NCI-H1930 (cell line): Measurements from ENCODE around the gene SMAD2.

Experiments
- DNase-seq, 2 experiments: peaks; one replicate each; lab custom pipeline; 2025; lab: John Stamatoyannopoulos, UW

The SMAD2 gene

DNA sequence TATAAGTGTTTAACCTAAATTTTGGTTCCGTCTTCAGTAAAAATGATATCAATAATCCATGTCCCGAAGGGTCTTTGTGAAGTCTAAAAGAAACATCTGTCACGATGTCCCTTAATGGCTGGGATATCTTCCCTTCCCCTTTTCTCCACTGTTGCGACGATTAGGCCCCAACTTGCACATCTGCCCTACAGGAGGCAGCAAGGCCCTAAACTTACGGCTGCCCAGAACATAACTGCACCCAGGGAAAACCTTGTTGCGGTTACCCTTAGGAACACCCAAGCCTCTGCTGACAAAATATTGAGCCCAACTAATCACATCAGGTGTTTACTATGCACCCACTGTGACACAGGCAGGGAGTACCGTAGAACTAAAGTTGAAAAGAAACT lies 1.3 kb upstream of the SMAD2 start:
- DNase-seq = no peak

DNA sequence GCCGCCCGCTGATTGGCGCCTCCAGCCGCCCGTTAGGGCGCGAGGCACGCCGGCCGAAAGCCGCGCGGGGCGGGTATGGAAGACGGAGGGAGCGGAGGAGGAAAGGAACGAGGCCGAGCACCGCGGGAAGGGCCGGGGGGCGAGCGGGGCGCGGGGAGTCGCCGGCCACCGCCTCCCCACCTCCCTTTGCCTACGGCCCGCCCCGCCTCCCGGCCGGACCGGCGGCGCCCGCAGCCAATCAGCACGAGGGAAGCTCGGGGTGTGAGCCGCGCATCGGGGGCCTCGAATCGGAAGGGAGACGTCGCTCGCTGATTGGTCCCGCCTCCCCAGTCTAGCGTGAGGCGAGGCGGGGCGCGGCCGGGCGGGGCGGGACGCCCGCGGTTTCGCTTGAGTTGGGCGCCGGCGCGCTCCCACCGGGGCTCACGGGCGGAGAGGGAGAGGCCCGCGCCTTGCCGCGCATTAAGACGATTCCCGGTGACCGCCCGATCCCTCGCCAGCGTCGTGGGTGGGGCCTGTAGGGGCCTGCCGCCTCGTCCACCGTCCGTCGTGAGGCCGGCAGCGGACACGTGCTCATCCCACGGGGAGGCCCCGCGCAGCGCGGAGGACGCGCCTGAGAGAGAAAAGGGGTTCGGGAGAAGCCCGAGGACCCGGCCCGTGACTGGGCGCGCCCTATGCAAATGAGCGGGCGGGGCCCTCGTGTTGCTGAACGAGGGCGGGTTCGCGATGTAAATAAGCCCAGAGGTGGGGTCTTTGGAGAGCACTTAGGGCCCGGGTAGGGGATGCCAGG lies 665 bp upstream of the SMAD2 start:
- DNase-seq = peak; percentile 96 to 99

DNA sequence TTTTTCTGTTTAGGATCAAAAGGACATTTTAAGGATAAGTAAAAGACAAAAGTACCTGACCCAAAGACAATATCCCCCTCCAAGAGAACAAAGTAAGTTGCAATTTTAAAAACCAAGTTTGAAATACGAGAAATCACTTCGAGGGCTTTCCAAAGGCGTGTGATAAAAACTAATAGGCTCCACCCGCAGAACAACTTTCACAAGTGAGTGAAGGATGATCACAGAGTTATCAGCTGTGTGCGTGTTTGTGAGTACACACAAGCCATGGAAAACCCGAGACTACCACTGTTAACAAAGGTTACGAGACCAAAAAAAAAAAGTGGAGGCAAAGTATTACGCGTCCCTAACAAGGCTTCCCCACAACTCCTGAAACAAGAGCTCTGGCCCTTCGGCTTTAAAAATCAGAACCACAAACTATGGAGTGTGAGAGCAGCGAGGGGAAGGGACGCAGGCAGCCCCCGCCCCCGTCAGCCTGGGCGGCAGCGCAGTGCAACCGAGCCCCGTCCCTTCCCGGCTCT lies 719 bp downstream of the SMAD2 start:
- DNase-seq = no peak

DNA sequence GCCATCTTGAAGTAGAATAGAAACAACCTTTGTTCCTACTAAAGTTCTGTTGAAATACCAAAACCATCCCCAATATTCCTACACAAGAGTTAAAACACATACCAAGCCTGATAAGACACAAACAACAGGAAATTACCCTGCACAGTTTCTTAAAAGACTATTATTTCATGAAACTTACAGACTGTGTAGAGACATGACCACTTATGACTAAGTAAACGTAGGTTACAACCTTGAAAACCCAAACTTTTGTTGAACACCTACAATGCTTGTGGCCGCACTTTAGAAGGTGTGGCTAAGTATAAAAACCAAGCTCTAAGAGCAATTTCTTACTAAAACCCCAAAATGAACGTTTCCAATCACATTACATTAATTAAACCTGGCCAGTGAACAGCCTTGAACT lies 2.0 kb downstream of the SMAD2 start:
- DNase-seq = no peak

DNA sequence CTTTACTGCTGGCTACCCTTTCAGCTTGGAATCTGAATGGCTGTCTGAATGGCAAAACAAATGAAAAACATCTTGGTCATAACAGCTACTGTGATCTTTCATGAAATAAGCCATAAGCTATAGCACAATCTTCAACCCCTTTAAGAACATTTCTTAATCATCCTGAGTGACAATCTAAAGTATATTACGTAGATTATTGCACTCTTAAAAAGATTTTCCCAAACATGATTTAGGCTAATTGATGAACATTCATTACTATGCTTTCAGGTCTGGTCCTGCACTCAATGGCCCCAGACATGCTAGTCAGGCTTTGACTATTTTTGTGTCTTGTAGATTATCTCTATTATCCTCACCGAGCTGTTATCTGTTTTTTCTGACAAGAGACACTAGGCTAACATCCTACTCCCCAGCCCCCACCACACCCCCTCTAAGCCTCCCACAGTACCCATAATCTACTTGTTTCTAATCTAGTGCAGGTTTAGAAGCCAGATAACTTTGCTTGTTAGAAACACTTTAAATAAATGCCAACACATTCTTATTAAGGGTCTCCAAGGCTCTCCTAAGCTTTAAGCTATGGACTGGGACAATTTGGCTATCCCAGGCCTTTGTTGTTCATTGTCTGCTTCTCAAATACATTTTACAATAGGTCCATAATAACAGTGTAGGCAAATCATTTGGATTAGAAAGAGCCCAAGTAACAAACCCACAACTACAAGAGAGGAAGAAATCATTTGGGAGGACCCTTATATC lies 4.2 kb downstream of the SMAD2 start:
- no peak for DNase-seq

DNA sequence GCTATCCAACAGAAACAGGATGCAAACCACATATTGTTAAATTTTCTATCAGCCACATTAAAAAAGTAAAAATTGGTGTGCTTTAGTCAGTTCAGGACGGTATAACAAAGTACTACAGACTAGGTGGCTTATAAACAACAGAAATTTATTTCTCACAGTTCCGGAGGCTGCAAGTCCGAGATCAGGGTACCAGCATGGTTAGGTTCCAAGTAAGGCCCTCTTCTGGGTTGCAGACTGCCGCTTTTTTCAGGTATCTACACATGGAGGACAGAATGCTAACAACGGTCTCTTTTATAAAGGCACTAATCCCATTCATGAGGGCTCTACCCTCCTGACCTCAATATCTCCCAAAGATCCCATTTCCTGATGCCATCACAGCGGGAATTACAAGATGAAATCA lies 10.5 kb downstream of the SMAD2 start:
- DNase-seq = no peak

DNA sequence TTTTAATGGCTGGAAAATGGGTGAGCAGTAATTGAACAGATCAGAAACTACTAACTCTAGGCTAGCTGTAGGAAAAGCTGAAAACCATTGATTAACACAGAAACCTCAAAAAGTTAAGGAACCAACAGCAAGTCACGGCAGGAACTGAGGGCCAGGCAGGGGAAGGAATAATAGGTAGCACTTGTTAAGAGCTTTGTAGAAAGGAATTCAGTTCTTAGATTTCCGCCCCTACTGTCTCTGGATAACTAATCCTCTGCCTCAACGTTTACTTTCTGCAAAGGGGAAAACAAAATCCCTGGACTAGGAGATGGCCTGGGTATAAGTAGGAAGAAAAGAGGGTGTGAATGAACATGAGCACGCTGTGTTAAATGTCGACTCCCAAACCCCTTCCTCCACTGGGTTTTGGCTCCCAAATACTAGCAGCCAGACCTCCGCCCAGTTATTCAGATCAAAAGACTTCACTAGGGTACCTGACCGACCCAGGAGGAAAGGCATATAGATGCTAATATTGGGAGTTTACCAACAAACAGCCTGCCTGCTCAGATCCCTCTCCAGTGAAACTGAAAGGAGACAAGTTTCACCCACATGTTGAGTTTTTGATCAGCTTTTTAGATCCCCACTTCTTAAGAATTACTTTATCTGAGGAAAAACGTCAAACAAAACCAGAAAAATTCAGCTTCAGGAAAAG lies 12.4 kb downstream of the SMAD2 start:
- no peak for DNase-seq

DNA sequence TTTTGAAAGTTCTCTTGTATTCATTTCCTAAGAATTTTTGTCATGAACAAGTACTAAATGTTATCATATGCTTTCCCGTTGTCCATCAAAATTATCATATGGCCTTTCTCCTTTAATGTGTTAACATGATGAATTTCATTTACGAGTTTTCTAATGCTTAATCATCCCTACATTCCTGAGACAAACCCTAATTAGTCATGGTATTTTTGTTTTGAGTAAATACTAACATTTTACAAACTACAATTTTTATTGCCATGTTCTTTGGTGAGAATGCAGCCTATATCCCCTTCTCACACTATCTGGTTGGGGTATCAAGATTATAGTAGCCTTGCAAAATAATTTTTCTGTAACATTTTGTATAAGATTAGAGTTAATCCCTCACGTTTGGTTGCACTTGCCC lies 14.5 kb downstream of the SMAD2 start:
- no peak for DNase-seq

DNA sequence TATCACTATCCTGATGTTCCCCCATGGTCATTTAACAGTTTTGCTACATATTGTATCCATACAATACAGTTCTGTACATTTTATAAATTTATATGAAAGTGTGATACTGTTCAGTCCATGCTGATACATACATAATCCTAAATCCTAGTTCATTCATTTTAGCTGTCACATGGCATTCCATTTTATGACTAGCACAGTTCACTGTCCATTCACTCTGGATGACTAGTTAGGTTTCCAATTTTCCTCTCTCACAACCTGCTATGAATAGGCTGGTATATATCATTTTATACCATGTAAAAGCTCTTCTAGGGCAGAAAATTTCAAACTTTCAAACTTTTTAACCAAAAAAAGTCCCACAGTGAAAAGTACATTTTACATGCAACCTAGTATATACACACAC lies 15.2 kb downstream of the SMAD2 start:
- DNase-seq = no peak

DNA sequence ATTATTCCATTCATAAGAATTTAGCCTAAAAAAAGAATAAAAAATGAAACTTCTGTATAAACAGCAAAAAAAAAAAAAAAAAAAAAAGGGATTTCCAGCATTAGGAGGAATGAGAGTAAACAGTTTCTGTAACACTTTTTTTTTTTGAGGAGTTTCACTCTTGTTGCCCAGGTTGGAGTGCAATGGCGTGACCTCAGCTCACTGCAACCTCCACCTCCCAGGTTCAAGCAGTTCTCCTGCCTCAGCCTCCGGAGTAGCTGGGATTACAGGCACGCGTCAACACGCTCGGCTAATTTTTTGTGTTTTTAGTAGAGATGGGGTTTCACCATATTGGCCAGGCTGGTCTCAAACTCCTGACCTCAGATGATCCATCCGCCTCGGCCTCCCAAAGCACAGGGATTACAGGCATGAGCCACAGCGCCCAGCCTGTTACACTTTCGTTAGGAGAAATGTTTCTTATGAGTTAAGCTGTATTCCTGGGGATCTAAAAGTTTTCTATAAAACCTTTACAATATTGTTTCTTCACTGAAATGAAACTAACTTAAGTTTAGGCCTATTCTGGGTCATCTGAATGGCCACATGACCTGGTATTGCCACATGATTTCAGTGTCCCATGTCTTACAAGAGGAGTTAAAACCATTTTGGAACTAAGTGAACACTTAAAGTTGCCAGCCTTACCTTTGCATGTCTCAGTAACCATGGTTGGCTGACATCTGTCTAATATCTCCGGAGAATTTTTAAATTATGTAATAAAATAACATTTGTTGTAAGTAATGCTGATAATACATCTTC lies 17.5 kb downstream of the SMAD2 start:
- no peak for DNase-seq

DNA sequence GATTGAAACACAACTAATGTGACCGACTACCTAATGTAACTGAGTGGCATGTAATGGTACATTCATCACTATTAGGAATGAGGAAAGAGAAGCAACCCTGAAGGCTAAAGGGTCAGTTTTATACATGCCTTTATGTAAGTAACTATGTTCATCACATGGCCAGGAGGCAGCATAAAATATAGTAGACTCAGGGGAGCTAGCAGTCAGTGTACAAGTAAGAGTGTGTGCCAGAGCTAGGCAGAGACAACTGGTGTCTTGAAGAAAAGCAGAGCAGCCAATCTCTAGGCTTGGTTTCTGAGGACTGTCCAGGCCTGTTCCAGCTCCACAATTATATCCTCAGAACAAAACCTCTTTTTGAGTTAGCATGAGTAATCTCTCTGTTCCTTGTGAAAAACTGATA lies 18.1 kb downstream of the SMAD2 start:
- DNase-seq = no peak

DNA sequence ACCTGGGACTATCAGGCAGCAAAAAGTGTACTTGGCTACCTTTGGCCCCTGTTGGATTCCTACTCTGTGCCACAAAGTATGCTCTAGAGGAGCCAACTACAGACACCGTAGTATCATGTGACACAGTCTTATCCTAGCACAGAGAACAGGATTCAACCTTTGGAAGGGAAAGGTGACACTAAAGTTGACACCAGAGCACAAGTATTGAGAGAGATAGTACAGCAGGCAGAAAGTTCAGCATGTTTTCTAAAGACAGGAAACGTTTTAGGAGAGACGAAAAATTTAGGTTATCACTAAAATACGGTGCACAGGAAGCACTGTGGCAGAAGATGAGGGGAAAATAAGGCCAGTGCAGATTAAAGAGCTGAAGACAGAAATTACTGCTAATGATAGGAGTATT lies 18.6 kb downstream of the SMAD2 start:
- DNase-seq = no peak

DNA sequence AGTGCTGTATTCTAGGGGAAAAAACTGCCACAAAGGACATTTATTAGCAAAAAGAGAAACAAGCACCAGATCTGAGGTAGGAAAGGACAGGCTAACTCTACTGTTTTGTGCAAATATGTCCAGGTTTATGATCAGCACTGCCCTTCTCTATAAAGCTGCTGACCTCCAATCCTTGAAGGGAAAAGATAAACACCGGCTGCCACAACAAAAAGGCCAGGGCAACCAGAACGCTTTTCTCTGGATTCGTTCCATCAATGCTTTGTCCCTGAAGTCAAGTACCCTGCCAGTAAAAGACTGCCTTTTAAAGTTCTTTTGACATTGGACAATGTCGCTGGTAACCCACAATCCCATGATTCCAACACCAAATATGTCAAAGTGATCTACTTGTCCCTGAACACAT lies 21.0 kb downstream of the SMAD2 start:
- DNase-seq = no peak

DNA sequence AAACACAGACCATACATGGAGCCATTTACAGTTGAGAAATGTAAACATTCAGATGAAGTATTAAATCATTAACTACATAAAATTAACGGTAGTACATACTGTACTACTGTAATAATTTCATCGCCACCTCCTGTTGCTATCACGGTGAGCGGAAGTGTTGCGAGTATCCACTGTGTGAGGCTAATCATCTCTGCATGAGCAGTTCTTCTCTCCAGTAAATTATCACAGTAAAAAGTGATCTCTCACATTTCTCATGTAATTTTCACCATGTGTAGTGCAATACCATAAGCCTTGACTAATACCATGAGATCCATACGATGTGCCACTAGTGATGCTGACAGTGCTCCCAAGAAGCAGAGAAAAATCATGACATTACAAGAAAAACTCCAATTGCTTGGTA lies 21.9 kb downstream of the SMAD2 start:
- no peak for DNase-seq

DNA sequence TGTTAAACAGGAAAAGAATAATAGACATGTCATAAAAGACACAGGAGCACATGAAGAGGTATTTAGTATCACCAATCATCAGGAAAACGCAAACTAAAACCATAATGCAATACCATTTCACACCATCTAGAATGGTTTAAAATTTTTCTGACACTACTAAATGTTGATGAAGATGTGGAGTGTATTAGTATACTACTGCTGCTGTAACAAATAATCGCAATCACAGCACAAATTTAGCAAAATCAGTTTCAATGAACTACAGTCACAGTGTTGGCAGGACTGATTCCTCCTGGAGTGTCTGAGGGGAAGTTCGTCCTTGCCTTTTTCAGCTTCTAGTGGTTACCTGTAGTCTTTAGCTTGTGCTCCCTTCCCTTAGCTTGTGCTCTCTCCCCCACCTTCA lies 24.1 kb downstream of the SMAD2 start:
- no peak for DNase-seq

DNA sequence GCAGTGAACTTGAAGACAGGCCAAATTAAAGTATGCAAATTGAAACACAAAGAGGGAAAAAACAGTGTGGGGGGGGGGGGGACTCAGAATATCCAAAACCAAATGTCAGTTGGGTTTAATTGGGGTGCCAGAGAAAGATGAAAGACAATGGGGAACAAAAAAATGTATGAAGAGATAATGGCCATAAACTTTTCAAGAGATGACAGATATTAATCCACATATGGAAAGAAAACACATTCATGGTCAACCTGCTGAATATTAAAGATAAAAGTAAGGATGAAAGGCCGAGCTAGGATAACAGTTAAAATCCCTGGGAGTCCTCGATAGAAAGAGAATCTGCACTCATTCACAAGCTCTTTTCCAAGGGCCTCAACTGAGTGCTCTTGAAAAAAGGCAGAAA lies 26.6 kb downstream of the SMAD2 start:
- DNase-seq = no peak

DNA sequence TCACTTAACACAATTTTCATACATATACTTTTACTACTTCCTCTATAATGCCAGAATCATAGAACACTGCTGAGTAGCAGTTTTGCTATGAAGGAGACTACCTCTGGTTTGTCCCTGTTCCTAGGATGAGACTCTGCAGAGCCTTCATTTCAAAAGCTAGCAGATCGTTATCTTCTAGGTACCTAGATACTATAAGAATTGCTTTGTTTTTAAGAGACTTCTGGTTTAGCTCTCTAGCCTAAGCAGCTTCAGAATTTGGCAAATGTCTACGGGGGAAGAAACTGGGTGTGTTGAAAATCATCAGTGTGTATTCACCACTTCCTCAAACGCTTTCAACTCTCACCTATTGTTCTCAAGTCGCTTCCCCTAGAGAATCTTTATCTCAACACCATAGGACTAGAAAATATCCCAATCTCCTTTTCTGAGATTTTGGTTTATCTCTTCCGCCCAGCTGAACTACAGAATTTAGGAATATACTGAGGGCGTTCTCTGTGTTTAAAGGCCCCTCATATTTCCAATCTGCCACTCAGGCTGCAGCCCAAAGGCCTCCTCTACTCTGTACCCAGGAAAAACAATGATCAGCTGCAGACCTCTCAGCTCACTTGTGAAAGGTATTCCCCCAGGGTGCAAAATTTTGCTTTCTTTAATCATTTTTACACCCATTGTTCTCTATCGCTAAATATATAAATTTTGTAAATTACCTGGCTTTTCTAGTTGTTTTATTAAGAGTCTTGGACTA lies 28.7 kb downstream of the SMAD2 start:
- no peak for DNase-seq

DNA sequence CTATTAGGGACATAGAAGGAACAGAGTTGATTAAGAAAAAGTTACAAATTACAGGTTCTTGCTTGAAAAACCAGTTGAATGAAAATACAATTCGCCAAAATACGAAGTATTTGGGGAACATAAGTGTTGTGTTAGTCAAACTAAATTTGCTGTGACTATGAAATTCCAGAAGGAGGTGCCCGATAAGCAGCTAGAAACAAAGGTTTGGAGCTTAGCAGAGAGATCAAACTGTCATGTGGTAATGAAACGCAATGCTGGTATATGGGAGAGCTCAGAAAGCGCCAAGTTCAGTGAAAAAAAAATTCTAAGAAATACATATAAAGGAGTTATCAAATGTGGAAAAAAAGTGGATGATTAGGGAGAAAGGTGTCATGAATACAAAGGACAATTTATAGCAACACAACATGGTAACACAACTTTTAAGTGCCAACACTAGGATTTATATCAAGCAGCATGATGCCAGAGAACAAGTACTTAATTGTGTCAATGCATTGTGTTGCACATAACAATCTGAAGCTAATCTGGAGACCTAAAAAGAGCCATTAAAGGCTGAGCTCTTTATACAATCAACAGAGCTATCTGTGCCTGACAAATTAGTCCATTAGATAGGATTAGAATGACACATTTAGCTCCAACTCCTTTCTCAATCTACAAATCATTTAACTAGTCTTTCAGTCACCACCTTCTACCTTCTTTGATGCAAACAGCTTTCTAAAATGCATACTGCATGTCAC lies 31.2 kb downstream of the SMAD2 start:
- peak; percentile 20 to 31 for DNase-seq

DNA sequence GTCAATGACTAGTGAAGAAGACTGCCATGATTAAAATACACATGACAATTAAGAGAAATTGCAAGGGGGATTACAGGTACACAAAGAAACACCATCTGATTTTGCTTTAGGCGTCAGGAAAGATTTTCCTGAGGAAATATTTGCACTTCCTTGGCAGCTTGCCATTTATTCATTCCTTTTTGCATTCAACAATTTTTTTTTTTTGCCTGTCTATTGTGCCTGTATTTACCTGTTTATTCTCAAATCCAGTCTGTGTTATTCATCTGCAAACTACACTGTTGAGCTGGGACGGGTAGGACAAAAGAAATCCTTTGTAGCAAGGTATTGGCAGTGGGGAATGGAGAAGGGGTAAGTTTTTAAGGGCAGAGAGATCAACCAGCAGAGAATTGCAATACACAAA lies 31.8 kb downstream of the SMAD2 start:
- peak; percentile 71 to 84 for DNase-seq

DNA sequence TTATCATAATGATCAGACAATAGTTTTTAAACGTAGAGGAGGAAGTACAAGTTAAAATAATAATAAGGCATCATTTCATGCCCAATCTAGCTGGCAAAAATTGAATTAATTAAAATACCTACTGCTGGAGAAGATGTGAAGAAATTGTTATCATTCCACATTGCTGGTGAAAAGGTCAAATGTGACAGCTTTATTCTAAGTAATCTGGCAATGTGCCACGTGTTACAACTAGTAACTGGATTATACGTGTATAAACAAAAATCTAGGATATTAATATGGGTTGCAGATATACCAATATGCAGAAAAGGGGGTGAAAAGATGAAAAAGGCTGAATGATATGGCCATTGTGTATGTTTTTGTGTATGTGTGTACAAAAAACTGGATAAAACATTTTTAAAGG lies 32.4 kb downstream of the SMAD2 start:
- no peak for DNase-seq
